Measurements from ENCODE around the gene KDM5C. TPM values are rescaled to one million over a fixed set of nuclear protein-coding genes. Genes with fewer than 3 reads are reported as not detected.

KDM5C gene
- total and polyA plus RNA-seq, 2 experiments from 2014 or later = 83.0 to 185 TPM

GRCh38 chrX:53163436-53163835 is 61.6 kb downstream of the KDM5C start:
- Histone ChIP-seq H3K9me3 (ENCODE audit: low read depth) (no peaks in the 10 kb centered on the region), H3K27me3 (no peaks in the 10 kb centered on the region), H3K4me1 (ENCODE audit: low read depth) (no peaks in the 10 kb centered on the region), H3K4me3 (no peak overlapping the region), H3K36me3 (no peaks in the 10 kb centered on the region), H3K27ac (no peak overlapping the region)
- no peak for DNase-seq (ENCODE audit: low read depth in 1 of 2, low spot score in 1 of 2)
- TF ChIP-seq CTCF (IDR thresholded peaks at IDR 0.05; ENCODE audit: low read depth, low read length) = no peak

DNA sequence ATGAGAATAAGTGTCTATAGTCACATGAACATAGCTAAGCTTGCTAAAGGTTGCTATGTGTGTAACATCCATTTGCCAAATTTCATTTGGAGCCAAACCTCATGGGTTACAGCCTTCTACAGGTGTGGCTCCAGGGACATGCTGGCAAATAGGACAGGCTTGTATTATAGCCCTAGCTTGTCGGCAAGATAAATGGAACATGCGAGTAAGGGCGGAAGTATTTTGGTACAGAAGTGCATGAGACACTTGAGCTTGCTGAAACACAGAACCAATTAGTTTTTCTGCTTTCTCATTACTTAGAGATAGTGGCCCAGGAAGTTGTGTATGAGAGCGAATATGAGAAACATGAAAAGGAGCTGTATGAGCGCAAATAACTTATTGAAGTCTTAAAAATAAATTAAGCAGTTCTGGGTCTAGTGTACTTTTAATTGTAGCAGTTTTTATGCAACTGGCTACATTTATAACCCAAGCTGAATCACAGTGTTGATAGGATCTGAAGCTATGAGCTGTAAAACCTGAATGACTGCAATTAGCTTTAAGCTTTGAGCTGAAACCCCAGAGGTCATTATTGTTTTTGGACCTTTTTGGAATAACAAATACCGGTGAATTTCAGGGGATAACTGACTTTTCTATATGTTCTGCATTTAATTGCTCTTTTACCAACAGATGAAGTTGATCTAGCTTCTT is 64.6 kb downstream of the KDM5C start:
- no peak for DNase-seq (ENCODE audit: low read depth in 1 of 2, low spot score in 1 of 2)
- no peak for TF ChIP-seq CTCF (IDR thresholded peaks at IDR 0.05; ENCODE audit: low read depth, low read length)
- no peaks in the 10 kb centered on the region for H3K36me3 ChIP-seq
- no peak overlapping the region for H3K27ac ChIP-seq
- H3K4me1 ChIP-seq (ENCODE audit: low read depth) = no peaks in the 10 kb centered on the region
- no peaks in the 10 kb centered on the region for H3K9me3 ChIP-seq (ENCODE audit: low read depth)
- H3K4me3 ChIP-seq = no peak overlapping the region
- H3K27me3 ChIP-seq = no peaks in the 10 kb centered on the region

DNA sequence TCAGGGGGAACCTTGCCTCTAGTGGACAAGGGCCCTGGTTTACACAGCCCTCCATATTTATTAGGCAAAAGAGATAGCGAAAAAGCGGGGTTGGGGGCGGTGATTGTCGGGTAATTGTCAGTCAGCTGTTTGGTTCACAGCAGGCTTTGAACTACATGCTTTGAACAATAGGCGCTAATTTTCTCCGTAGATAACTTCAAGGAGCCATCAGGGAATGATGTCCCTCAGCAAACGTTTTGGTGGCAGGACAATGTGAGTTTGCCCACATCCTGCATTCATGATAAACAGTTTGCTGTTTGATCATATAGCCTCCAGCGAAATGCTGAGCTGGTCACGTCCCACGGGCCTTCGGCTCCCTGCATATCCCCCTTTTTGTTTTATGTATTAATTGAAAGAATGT is 65.8 kb downstream of the KDM5C start:
- Histone ChIP-seq H3K4me3 (no peak overlapping the region), H3K27me3 (no peaks in the 10 kb centered on the region), H3K36me3 (no peaks in the 10 kb centered on the region), H3K4me1 (ENCODE audit: low read depth) (no peaks in the 10 kb centered on the region), H3K9me3 (ENCODE audit: low read depth) (no peaks in the 10 kb centered on the region), H3K27ac (no peak overlapping the region)
- no peak for DNase-seq (ENCODE audit: low read depth in 1 of 2, low spot score in 1 of 2)
- TF ChIP-seq CTCF (IDR thresholded peaks at IDR 0.05; ENCODE audit: low read depth, low read length) = no peak

- TF ChIP-seq CTCF (IDR thresholded peaks at IDR 0.05; ENCODE audit: low read depth, low read length) = no peak
- Histone ChIP-seq H3K27ac (no peak overlapping the region), H3K27me3 (no peaks in the 10 kb centered on the region), H3K36me3 (no peaks in the 10 kb centered on the region), H3K4me3 (no peak overlapping the region), H3K9me3 (ENCODE audit: low read depth) (no peaks in the 10 kb centered on the region), H3K4me1 (ENCODE audit: low read depth) (no peaks in the 10 kb centered on the region)
- no peak for DNase-seq (ENCODE audit: low read depth in 1 of 2, low spot score in 1 of 2)
These were observed 68.8 kb downstream of the KDM5C start for GRCh38 chrX:53156207-53156596.

DNA sequence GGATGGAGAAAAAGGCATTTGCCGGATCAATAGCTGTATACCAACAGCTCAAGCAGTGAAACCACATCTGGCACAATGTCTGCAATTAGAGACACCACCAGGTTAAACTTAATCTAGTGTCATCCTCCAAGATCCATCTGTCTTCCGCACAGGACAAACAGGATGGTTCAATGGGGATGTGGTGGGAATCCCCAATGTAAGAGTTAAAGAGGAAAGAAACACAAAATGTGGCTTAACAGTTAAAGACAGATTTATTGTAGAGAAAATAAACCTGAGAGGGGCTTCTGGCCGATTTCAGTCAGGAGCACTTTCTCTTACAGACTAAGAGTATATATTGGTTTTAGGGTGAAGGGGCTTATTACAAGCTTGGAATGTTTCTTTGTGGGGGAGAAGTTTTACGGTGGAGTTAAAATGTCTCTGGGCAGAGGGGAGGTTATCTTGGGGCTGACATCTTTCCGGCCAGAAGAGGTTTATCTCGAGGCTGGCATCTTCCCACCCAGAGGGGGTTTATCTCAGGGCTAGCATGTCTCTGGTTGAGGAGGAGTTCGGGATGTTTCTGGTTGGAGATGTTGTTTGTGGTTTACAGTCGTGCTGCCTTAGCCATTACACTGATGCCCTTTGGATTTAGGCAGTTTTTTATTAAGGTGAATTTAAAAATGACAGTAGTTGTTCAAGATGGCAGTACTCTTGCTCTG is 69.3 kb downstream of the KDM5C start:
- TF ChIP-seq CTCF (IDR thresholded peaks at IDR 0.05; ENCODE audit: low read depth, low read length) = no peak

More for the DNA sequence above, 69.3 kb downstream of the KDM5C start:
- Histone ChIP-seq H3K9me3 (ENCODE audit: low read depth) (no peaks in the 10 kb centered on the region), H3K4me3 (no peak overlapping the region), H3K27me3 (no peaks in the 10 kb centered on the region), H3K36me3 (no peaks in the 10 kb centered on the region), H3K27ac (no peak overlapping the region), H3K4me1 (ENCODE audit: low read depth) (no peaks in the 10 kb centered on the region)
- no peak for DNase-seq (ENCODE audit: low read depth in 1 of 2, low spot score in 1 of 2)

Measured in cardiac muscle cell (in vitro differentiated cells and primary cell).